ENCODE measurements around the gene SDSL.

SDSL gene

DNA sequence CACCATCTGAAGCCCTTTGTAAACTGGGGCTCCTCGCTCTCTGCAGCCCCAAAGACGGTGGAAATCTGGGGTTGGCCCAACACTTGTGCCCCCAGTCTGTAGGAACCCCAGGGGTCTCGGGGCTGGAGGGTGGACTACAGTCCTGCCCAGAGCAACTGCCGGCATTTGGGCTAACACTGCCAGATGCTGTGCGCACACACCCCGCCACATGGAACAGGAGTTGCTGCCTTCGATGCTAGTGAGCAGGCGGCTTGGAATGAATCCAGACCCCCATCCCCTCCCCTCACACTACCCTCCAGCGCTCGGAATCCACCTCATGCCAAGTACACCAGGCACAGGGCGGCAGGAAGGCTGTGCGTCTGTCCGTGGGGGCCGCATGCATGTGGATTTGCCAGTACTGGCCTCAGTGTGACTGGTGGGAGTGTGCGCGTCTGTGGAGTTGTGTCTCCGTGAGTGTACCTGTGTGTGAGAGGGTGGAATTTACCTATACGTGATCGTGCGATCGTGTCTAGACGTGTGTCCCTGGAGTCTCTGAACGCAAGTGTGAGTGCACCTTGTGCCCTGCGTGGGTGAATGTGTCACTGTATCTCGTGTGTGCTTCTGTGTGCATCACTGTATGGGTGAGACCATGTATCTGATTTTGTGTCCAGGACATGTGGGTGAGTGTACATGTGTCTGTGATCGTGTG, 44.4 kb downstream of the SDSL start:
- Histone ChIP-seq H3K36me3 (ENCODE audit: control insufficient read depth, insufficient read depth, low read length) (no peaks in the 10 kb centered on the region), H3K4me3 (replicated peaks; ENCODE audit: low read depth, low read length) (no peak overlapping the region), H3K27me3 (replicated peaks; ENCODE audit: control insufficient read depth, insufficient read depth, low read length) (peaks cover 7% of the 10 kb centered on the region; the same call in 1 of the 2 replicates)
- TF ChIP-seq, protein P1, sequence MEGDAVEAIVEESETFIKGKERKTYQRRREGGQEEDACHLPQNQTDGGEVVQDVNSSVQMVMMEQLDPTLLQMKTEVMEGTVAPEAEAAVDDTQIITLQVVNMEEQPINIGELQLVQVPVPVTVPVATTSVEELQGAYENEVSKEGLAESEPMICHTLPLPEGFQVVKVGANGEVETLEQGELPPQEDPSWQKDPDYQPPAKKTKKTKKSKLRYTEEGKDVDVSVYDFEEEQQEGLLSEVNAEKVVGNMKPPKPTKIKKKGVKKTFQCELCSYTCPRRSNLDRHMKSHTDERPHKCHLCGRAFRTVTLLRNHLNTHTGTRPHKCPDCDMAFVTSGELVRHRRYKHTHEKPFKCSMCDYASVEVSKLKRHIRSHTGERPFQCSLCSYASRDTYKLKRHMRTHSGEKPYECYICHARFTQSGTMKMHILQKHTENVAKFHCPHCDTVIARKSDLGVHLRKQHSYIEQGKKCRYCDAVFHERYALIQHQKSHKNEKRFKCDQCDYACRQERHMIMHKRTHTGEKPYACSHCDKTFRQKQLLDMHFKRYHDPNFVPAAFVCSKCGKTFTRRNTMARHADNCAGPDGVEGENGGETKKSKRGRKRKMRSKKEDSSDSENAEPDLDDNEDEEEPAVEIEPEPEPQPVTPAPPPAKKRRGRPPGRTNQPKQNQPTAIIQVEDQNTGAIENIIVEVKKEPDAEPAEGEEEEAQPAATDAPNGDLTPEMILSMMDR (IDR thresholded peaks at IDR 0.05; ENCODE audit: insufficient read depth, low read length, poor library complexity, severe bottlenecking): no peak
- no peak for DNase-seq (ENCODE audit: extremely low read depth, insufficient read length)

DNA sequence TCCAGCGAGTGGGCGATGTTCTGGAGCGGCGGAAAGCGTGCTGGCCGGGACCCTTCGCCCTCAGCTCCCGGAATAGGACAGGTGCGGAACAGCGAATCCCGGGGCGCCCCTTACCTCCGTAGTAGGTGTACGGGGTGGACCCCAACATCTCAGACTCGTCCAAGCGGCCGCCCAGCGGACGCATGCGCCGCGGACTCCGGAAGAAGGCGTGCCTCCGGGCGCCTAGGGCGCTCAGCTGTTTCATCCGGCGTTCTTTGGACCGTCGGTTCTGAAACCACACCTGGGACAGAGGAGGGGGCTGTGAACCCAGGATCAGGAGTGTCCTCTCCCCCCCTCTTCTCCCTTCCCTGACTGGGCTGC, 44.9 kb downstream of the SDSL start:
- H3K36me3 ChIP-seq (ENCODE audit: control insufficient read depth, insufficient read depth, low read length): no peaks in the 10 kb centered on the region
- no peak for DNase-seq (ENCODE audit: extremely low read depth, insufficient read length)
- peaks cover 7% of the 10 kb centered on the region; the same call in 1 of the 2 replicates for H3K27me3 ChIP-seq (replicated peaks; ENCODE audit: control insufficient read depth, insufficient read depth, low read length)
- no peak overlapping the region; the same call in 1 of the 2 replicates for H3K4me3 ChIP-seq (replicated peaks; ENCODE audit: low read depth, low read length)
- TF ChIP-seq, protein P1 (IDR thresholded peaks at IDR 0.05; ENCODE audit: insufficient read depth, low read length, poor library complexity, severe bottlenecking): no peak

DNA sequence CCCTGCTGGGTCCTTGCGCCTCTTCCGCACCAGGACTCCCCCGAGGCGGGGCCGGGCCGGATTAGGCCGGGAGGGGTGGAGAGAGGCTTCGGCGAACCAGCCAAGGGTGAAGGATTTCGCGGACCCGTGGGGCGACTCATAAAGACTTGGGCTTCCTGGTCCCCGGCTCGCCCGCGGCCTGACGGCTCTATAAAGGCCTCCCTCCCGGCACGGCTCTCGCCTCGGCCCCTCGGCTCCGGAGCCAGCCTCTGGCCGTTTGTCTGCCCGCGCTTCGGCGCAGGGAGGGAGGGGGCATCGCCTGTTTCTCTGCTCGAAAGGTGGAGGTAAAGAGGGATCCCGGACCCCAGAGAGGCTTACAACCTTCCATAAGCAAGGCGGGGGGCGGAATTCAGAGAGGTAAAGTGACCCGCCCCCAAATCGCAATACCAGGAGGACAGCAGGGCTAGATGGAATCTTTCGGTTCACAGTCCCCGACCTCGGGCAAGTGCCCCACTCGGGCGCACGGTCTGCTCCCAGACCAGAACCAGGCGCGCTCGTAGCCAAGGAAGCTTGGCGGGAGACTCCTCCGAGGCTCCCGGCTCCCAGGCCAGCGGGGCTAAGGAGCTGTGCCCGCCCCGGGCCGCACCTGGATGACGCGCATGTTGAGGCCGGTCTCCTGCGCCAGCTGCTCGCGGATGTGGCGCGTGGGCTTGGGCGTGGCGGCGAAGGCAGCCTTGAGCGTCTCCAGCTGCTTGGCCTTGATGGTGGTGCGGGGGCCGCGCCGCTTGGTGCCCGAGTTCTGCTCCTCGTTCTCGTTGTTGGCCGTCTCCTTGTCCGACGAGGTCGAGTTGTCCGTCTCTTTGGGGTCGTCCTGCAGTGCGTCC, 45.6 kb downstream of the SDSL start:
- Histone ChIP-seq H3K36me3 (ENCODE audit: control insufficient read depth, insufficient read depth, low read length) (no peaks in the 10 kb centered on the region), H3K27me3 (replicated peaks; ENCODE audit: control insufficient read depth, insufficient read depth, low read length) (peaks cover 7% of the 10 kb centered on the region; the same call in 1 of the 2 replicates), H3K4me3 (replicated peaks; ENCODE audit: low read depth, low read length) (no peak overlapping the region; the same call in none of the 2 replicates)
- no peak for DNase-seq (ENCODE audit: extremely low read depth, insufficient read length)
- TF ChIP-seq, protein P1 (IDR thresholded peaks at IDR 0.05; ENCODE audit: insufficient read depth, low read length, poor library complexity, severe bottlenecking): no peak

DNA sequence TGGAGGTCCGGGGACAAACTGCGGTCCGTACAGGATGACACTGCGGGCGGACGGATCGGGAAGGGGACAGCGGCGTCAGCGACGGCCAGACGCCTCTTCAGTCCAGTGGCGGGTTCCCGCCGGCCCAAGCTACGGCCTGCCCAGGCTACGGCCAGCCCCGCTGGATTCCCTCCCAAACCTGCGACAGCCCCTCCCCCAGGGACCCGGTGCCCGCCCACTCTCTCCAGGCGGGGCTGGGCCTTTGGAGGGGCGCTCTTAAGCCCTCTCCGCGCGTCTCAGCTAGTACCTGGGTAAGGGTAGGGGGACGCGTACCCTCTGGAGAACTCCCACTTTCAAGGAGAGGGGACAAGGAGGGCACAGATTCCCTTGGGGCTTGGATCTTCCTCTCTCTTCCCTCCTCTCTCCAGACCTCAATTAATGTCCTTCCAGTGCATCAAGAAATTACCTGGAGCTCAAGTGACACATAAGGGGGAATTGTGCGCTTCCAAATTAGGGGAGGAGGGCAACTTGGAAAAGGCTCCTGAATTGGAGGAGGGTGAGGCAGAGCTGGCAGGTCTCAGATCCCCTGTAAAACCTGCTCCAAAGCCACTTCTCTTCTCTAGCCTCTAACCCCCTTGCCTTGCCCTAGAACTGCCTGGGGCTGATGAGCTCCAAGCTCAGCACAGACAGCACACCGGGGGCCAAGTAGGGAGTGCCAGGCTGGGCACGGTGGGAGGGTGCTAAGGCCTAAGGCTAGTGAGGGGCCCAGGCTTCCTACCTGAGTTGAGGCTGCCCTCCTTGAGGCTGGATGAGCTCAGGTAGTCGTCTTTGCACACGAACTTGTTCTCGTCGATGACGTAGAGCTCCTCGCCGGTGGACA, 46.4 kb downstream of the SDSL start:
- no peak for DNase-seq (ENCODE audit: extremely low read depth, insufficient read length)
- TF ChIP-seq, protein P1 (IDR thresholded peaks at IDR 0.05; ENCODE audit: insufficient read depth, low read length, poor library complexity, severe bottlenecking): no peak
- Histone ChIP-seq H3K27me3 (replicated peaks; ENCODE audit: control insufficient read depth, insufficient read depth, low read length) (peaks cover 7% of the 10 kb centered on the region), H3K36me3 (ENCODE audit: control insufficient read depth, insufficient read depth, low read length) (no peaks in the 10 kb centered on the region), H3K4me3 (replicated peaks; ENCODE audit: low read depth, low read length) (no peak overlapping the region)

DNA sequence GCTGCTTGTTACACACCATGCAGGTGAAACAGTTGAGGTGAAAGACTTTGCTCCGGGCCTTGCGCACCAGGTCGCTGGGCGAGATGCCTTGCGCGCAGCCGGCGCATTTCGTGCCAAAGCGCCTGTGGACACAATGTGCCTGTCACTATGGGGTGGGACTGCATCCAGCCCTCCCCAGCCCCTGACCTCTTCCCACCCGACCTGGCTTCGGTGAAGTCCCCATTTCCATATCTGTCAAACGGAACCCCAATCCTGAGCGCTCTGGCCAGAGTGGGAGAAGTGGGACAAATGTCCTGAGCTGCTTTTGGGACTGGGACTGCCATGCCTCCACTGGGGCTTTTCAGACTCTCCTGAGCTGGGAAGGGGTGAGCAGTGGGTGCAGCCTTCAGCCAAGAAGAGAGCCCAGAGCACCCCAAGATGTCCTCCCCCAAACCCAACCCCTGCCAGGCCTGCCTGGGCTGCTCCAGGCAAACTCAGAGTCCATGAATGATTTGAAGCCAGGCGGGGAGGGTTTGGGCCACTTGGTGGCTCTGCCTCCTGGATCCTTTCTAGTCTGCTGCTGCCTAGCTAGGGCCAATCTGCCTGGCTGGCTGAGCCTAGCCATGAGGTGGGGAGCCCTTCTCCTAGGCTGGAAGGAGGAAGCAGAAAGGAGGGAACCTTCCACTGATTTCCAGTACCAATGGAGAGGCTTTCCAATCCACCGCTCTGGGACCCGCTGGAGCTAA, 47.2 kb downstream of the SDSL start:
- H3K4me3 ChIP-seq (replicated peaks; ENCODE audit: low read depth, low read length): no peak overlapping the region
- TF ChIP-seq, protein P1 (IDR thresholded peaks at IDR 0.05; ENCODE audit: insufficient read depth, low read length, poor library complexity, severe bottlenecking): no peak
- no peak for DNase-seq (ENCODE audit: extremely low read depth, insufficient read length)
- H3K36me3 ChIP-seq (ENCODE audit: control insufficient read depth, insufficient read depth, low read length): no peaks in the 10 kb centered on the region
- H3K27me3 ChIP-seq (replicated peaks; ENCODE audit: control insufficient read depth, insufficient read depth, low read length): peaks cover 6% of the 10 kb centered on the region
